Urinary bladder (tissue), 4 donors: Measurements from ENCODE around the gene PTCH1. TPM values are rescaled to one million over a fixed set of nuclear protein-coding genes. Genes with fewer than 3 reads are reported as not detected.

Experiments
- DNase-seq: peaks from one replicate; pipeline ENCODE4 v3.0.0-alpha.2; 2015; ENCODE audit errors: extremely low spot score
- H3K27ac ChIP-seq: one replicate; pipeline ENCODE4 v1.5.1; 2013; ENCODE audit warnings: low read depth, mild to moderate bottlenecking, moderate library complexity
- H3K36me3 ChIP-seq: one replicate; pipeline ENCODE4 v1.6.1; 2013; ENCODE audit warnings: mild to moderate bottlenecking, moderate library complexity; ENCODE audit not compliant: insufficient read depth
- H3K4me1 ChIP-seq: one replicate; pipeline ENCODE4 v1.6.1; 2013; ENCODE audit warnings: mild to moderate bottlenecking, moderate library complexity; ENCODE audit not compliant: insufficient read depth
- H3K4me3 ChIP-seq: one replicate; pipeline ENCODE4 v1.5.1; 2013; ENCODE audit warnings: low read depth, low read length
- WGBS: extraction: QIAGEN DNeasy Blood & Tissue Kit; methylation state at CpG from one replicate; pipeline ENCODE4 v1.1.7; 2013; 5-methylcytosine and 5-hydroxymethylcytosine counted together
- polyA plus RNA-seq: library from polyadenylated mRNA; stranded (reverse); fragments of 200-250 nt; gene quantifications from one replicate; pipeline ENCODE4 v1.2.3, GENCODE V29; 2013
- total RNA-seq: library from RNA; depleted of rRNA; stranded (reverse); fragments of >200 nt; gene quantifications from one replicate; pipeline ENCODE4 v1.2.3, GENCODE V29; 2014
- donor health status: healthy with polysubstance abuse.
- donor health status: healthy.

Gene PTCH1
- total and polyA plus RNA-seq, 2 donors: 30.1 to 48.0 TPM

DNA sequence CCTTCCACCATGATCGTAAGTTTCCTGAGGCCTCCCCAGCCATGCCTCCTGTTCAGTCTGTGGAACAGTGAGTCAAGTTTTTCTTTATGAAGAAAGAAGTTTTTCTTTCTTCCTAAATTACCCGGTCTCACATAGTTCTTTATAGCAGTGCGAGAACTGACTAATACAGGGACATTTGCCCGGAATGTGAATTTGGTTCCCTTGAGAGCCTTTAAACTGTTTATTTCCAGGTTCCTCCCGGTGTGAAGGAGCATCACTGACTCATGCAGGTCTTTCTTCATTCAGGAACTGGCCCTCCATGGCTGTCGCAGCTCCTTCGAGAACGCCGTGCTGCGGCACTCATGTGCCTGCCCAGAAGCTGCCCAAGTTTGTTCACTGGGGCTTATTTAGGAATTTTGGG is 87.7 kb downstream of the PTCH1 start:
- WGBS: 88% methylated on average over 10 of the region's 10 CpGs
- Histone ChIP-seq H3K4me1 (no peaks in the 10 kb centered on the region), H3K27ac (no peak overlapping the region), H3K4me3 (no peak overlapping the region), H3K36me3 (no peaks in the 10 kb centered on the region)
- no peak for DNase-seq

DNA sequence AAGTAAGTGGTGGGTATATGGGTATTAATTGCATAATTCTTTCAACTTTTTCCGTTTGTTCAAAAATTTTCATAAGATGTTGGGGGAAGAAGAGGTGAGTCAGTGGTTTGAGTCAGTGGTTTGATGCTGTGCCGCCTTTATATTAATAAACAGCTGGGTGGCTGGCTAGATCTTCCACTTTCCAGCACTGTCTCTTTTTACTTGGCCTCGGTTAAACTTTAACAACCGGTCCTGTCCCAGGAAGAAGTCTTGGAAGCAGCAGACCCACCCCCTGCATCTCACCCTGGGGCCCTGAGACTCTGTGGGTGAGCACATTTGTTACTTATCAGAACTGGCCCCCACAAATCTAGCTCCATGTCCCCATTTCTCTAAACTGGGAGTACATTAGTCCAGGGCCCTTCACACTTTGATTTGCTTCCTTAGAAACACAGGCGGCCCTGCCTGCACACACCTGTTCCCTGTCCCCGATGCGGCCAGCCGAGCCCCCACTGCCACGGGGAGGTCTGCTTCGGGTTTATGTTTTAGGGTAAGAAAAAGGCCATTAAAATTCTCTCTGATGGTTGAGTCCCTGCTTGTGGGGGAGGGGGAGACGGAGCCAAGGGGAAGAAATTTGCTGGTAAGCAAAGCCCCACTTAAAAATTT is 90.7 kb downstream of the PTCH1 start:
- H3K27ac ChIP-seq: peak overlapping the region; percentile 68
- WGBS: 41% methylated on average over 11 of the region's 11 CpGs
- no peak for DNase-seq
- H3K4me3 ChIP-seq: peak overlapping the region; percentile 45
- H3K36me3 ChIP-seq: no peaks in the 10 kb centered on the region
- no peaks in the 10 kb centered on the region for H3K4me1 ChIP-seq

DNA sequence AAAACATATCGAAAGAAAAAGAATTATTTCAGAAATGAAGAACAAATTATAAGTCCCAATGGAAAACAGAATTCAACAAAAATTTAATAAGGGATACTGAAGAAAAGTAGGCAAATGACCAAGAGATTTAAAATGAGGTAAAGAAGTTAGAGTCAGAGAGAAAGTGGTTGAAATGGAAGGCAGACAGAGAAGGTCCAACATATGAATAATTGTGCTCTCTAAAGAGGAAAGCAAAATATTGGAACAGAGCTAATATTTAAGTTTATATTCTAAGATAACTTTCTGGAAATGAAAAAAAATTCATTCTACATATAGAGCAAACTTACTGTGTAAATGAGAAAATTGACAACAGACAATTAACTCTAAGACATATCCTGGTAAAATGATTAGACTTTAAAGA is 94.1 kb downstream of the PTCH1 start:
- WGBS: 96% methylated on average over 1 of the region's 1 CpG
- H3K4me1 ChIP-seq: no peaks in the 10 kb centered on the region

DNA sequence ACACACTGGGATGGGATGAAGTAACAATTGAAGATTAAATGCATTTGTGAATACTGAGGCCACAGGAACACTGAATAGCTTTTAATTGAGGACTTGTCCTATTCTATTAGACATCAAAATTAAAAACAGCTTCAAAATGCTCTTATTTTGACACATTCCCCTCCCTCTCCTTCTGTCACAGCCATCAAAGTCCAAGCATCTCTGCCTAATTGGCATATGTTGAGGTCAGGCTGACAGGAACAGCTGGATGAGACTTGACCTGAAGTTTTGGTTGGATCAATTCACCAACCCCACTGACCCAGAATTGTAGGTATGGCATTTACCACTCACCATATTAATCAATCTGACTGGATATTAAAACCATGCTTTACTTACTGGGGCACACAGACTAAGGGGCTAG is 96.3 kb downstream of the PTCH1 start:
- Histone ChIP-seq H3K4me1 (no peaks in the 10 kb centered on the region), H3K4me3 (no peak overlapping the region), H3K27ac (no peak overlapping the region), H3K36me3 (peaks cover 1% of the 10 kb centered on the region)
- DNase-seq: no peak

More for the DNA sequence above, 94.1 kb downstream of the PTCH1 start:
- Histone ChIP-seq H3K27ac (no peak overlapping the region), H3K4me3 (no peak overlapping the region), H3K36me3 (no peaks in the 10 kb centered on the region)
- DNase-seq: no peak

GRCh38 chr9:95419444-95419843 is 97.3 kb downstream of the PTCH1 start:
- DNase-seq: no peak
- Histone ChIP-seq H3K4me1 (no peaks in the 10 kb centered on the region), H3K36me3 (peaks cover 1% of the 10 kb centered on the region), H3K4me3 (no peak overlapping the region), H3K27ac (no peak overlapping the region)

- peaks cover 1% of the 10 kb centered on the region for H3K36me3 ChIP-seq
- DNase-seq: no peak
- WGBS: 89% methylated on average over 2 of the region's 2 CpGs
Measured at GRCh38 chr9:95415158-95415557, 101.6 kb downstream of the PTCH1 start.

GRCh38 chr9:95413793-95414192 is 103.0 kb downstream of the PTCH1 start:
- H3K36me3 ChIP-seq: peaks cover 1% of the 10 kb centered on the region
- 90% methylated on average over 2 of the region's 2 CpGs for WGBS
- H3K4me1 ChIP-seq: no peaks in the 10 kb centered on the region
- no peak overlapping the region for H3K27ac ChIP-seq
- no peak for DNase-seq
- H3K4me3 ChIP-seq: no peak overlapping the region

More at GRCh38 chr9:95415158-95415557, 101.6 kb downstream of the PTCH1 start:
- H3K4me3 ChIP-seq: no peak overlapping the region
- H3K4me1 ChIP-seq: no peaks in the 10 kb centered on the region
- no peak overlapping the region for H3K27ac ChIP-seq

- H3K4me1 ChIP-seq: no peaks in the 10 kb centered on the region
- WGBS: 96% methylated on average over 23 of the region's 23 CpGs
- no peak overlapping the region for H3K4me3 ChIP-seq
- no peak for DNase-seq
- no peak overlapping the region for H3K27ac ChIP-seq
- no peaks in the 10 kb centered on the region for H3K36me3 ChIP-seq
Measured at GRCh38 chr9:95411054-95411892, 105.5 kb downstream of the PTCH1 start.

DNA sequence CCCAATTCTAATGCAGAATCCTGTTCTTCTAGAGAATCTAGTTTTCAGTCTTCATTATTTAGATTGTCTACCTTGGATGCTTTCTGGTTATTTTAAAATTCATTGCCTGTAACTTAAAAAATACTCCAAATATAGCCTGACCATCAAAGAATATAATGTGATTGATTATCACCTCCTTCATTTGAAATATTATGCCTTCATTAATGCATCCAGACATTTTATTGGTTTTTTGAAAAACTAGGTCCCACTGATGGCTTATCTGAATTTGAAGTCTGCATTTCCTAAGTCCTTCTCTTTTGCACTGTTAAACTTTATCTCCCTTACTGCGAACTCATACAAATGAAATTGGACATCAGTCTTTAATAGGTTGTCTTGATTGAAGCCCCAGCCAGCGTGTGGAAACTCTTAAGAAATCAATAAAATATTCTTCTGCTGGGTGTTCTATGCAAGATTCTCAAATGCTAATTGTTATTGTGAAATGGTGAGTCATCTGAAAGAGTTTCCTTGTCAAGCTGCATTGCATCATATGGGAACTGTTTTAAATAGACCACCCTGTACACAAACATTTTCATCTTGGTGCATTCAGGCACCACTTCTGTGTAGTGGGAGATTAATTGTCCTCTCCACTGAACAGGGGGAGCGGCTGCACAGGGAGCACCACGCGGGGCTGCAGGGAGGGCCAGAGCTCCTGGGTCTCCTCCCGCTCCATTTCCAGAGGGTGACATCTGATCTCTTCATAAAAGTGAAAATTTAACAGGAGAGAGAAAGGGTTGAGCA is 106.9 kb downstream of the PTCH1 start:
- DNase-seq: no peak
- no peak overlapping the region for H3K27ac ChIP-seq
- H3K4me3 ChIP-seq: no peak overlapping the region
- no peaks in the 10 kb centered on the region for H3K4me1 ChIP-seq
- 57% methylated on average over 6 of the region's 6 CpGs for WGBS
- no peaks in the 10 kb centered on the region for H3K36me3 ChIP-seq

DNA sequence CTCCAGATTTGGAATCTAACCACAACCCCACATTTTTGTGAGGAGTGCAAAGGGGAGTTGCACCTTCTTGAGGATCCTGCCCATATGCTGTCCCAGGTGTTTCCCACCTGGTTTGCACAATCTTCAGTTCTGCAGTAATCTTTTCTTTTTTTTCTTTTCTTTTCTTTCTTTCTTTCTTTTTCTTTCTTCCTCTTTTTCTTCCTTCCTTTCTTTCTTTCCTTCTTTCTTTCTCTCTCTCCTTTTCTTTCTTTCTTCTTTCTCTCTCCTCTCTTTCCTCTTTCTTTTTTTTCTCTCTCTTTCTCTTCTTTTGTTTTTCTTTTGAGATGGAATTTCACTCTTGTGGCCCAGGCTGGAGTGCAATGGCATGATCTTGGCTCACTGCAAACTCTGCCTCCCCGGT is 109.2 kb downstream of the PTCH1 start:
- Histone ChIP-seq H3K36me3 (no peaks in the 10 kb centered on the region), H3K4me3 (no peak overlapping the region), H3K27ac (no peak overlapping the region), H3K4me1 (no peaks in the 10 kb centered on the region)
- DNase-seq: no peak
- whole genome bisulfite sequencing: 95% methylated on average over 1 of the region's 1 CpG

GRCh38 chr9:95406121-95406520 is 110.7 kb downstream of the PTCH1 start:
- H3K4me3 ChIP-seq: no peak overlapping the region
- WGBS: 59% methylated on average over 2 of the region's 2 CpGs
- no peak for DNase-seq
- H3K27ac ChIP-seq: no peak overlapping the region
- H3K36me3 ChIP-seq: no peaks in the 10 kb centered on the region
- no peaks in the 10 kb centered on the region for H3K4me1 ChIP-seq

DNA sequence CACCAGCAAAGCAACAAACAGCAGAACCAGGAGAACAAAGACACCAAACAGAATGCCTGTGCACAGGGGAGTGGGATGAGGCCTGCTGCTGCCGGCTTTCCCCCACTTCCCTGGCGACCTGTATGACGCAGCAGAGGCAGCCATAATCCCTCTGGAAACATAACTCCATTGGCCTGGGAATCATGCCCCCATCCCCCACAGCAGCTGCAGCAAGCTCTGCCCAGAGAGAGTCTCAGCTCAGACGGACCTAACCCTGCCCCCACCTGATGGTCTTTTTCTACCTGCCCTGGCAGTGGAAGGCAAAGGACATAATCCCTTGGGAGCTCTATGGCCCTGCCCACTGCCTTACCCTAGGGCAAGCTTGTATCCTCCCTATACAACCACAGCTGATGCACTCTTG is 117.5 kb downstream of the PTCH1 start:
- H3K36me3 ChIP-seq: no peaks in the 10 kb centered on the region
- no peak overlapping the region for H3K4me3 ChIP-seq
- H3K27ac ChIP-seq: no peak overlapping the region
- no peak for DNase-seq
- no peaks in the 10 kb centered on the region for H3K4me1 ChIP-seq
- 91% methylated on average over 4 of the region's 4 CpGs for WGBS
